Neural progenitor cell (in vitro differentiated cells): ENCODE data around the gene POLR2E.

Source experiments
- EZH2 ChIP-seq: fragments of 200-600 bp; sonication (generic); IDR thresholded peaks from 2 replicates; pipeline ENCODE4 v1.6.1; 2017; ENCODE audit warnings: antibody characterized with exemption, mild to moderate bottlenecking, moderate library complexity
- TF ChIP-seq, protein P1 (sequence below): fragments of 200-600 bp; sonication (generic); IDR thresholded peaks from 2 replicates; pipeline ENCODE4 v1.5.1; 2017; ENCODE audit warnings: antibody characterized with exemption, mild to moderate bottlenecking

DNA sequence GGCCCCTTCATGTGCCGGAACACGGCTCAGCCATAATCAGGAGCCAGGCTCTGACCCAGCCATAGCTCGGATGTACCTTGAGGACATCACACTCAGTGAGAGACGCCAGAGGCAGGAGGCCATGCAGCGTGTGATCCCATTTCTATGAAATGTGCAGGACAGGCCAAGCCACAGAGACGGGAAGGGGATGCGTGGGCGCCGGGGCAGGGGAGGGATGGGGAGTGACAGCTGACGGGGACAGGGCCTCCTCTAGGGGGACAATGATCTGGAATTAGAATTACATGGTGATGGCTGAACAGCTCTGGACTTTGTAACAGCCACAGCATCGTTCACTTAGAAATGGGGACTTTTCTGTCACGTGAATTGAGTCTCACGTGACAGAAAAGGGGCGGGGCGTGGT lies 44.0 kb upstream of the POLR2E start:
- no peak for TF ChIP-seq EZH2
- TF ChIP-seq, protein P1, sequence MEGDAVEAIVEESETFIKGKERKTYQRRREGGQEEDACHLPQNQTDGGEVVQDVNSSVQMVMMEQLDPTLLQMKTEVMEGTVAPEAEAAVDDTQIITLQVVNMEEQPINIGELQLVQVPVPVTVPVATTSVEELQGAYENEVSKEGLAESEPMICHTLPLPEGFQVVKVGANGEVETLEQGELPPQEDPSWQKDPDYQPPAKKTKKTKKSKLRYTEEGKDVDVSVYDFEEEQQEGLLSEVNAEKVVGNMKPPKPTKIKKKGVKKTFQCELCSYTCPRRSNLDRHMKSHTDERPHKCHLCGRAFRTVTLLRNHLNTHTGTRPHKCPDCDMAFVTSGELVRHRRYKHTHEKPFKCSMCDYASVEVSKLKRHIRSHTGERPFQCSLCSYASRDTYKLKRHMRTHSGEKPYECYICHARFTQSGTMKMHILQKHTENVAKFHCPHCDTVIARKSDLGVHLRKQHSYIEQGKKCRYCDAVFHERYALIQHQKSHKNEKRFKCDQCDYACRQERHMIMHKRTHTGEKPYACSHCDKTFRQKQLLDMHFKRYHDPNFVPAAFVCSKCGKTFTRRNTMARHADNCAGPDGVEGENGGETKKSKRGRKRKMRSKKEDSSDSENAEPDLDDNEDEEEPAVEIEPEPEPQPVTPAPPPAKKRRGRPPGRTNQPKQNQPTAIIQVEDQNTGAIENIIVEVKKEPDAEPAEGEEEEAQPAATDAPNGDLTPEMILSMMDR: no peak
